IMR-90 (cell line): ENCODE measurements around the gene AAK1. TPM values are rescaled to one million over a fixed set of nuclear protein-coding genes. Genes with fewer than 3 reads are reported as not detected.

Experiments
- ATAC-seq: fragments of 200-7000 bp; cut with Tn5 transposase; 2 replicates; pipeline ENCODE4 v1.9.1; 2020; ENCODE audit warnings: low read depth, mild to moderate bottlenecking, moderate library complexity
- BruUV-seq: library from RNA; stranded (reverse); fragments of 400-500 nt; replicated peaks from 2 replicates; lab custom pipeline; 2021; lab: Mats Ljungman, UMichigan
- CTCF ChIA-PET: fragments of 300-600 bp; formaldehyde crosslinking; extraction: SDS; loops from one replicate; lab custom pipeline; 2021; ENCODE audit warnings: antibody characterized with exemption; lab: Yijun Ruan, JAX
- POLR2A ChIA-PET: fragments of 300-600 bp; sonication (Branson Sonifier 250); formaldehyde crosslinking; loops from one replicate; lab custom pipeline; 2022; ENCODE audit warnings: antibody characterized with exemption; ENCODE audit not compliant: unreplicated experiment; lab: Charles Lee
- DNase-seq: peaks from one replicate; pipeline ENCODE4 v3.0.0; 2013
- H2AFZ ChIP-seq: replicated peaks from 2 replicates; pipeline ENCODE3; 2013; ENCODE audit warnings: low read length, mild to moderate bottlenecking; ENCODE audit not compliant: poor library complexity
- H2AK5ac ChIP-seq: 2 replicates; pipeline ENCODE4 v1.6.1; 2013; ENCODE audit warnings: low read depth, low read length, inconsistent platforms
- H2AK9ac ChIP-seq: replicated peaks from 2 replicates; pipeline ENCODE3; 2013; ENCODE audit warnings: mild to moderate bottlenecking, low read depth, low read length, moderate library complexity; ENCODE audit not compliant: poor library complexity
- H2BK120ac ChIP-seq: 2 replicates; pipeline ENCODE4 v1.6.1; 2013; ENCODE audit warnings: low read depth, low read length, inconsistent platforms
- H2BK15ac ChIP-seq: 3 replicates; pipeline ENCODE4 v1.6.1; 2013; ENCODE audit warnings: low read depth, low read length, inconsistent platforms
- H2BK20ac ChIP-seq: 2 replicates; pipeline ENCODE4 v1.6.1; 2013; ENCODE audit warnings: low read depth, mild to moderate bottlenecking, inconsistent platforms, low read length, moderate library complexity
- H2BK5ac ChIP-seq: 2 replicates; pipeline ENCODE4 v1.6.1; 2013; ENCODE audit warnings: mild to moderate bottlenecking, low read depth, low read length, inconsistent platforms; ENCODE audit not compliant: poor library complexity, severe bottlenecking
- H3K14ac ChIP-seq: replicated peaks from 2 replicates; pipeline ENCODE4 v1.6.1; 2013; ENCODE audit warnings: low read depth, low read length, inconsistent platforms
- H3K18ac ChIP-seq: 2 replicates; pipeline ENCODE4 v1.6.1; 2013; ENCODE audit warnings: low read depth, low read length, control low read depth
- H3K23ac ChIP-seq: 2 replicates; pipeline ENCODE4 v1.6.1; 2013; ENCODE audit warnings: low read depth, low read length, inconsistent platforms
- H3K27ac ChIP-seq: 2 replicates; pipeline ENCODE4 v1.5.1; 2013; ENCODE audit warnings: mild to moderate bottlenecking, control low read depth, low read length; ENCODE audit not compliant: insufficient read depth
- H3K27me3 ChIP-seq: 2 replicates; pipeline ENCODE4 v1.6.1; 2013; ENCODE audit warnings: low read length; ENCODE audit not compliant: control insufficient read depth, insufficient read depth
- H3K36me3 ChIP-seq: 2 replicates; pipeline ENCODE4 v1.6.1; 2013; ENCODE audit warnings: low read length, mixed read lengths; ENCODE audit not compliant: control insufficient read depth, insufficient read depth
- H3K4ac ChIP-seq: 2 replicates; pipeline ENCODE4 v1.6.1; 2013; ENCODE audit warnings: low read depth, low read length, inconsistent platforms
- H3K4me1 ChIP-seq: 2 replicates; pipeline ENCODE4 v1.6.1; 2013; ENCODE audit warnings: low read length, mixed read lengths; ENCODE audit not compliant: control insufficient read depth, insufficient read depth
- H3K4me2 ChIP-seq: 2 replicates; pipeline ENCODE4 v1.6.1; 2013; ENCODE audit warnings: low read depth, mild to moderate bottlenecking, control low read depth, low read length, moderate library complexity
- H3K4me3 ChIP-seq: 2 replicates; pipeline ENCODE4 v1.5.1; 2013; ENCODE audit warnings: low read depth, mild to moderate bottlenecking, control low read depth, low read length, moderate library complexity; ENCODE audit not compliant: insufficient read depth
- H3K56ac ChIP-seq: 2 replicates; pipeline ENCODE4 v1.6.1; 2013; ENCODE audit warnings: low read length, inconsistent platforms; ENCODE audit not compliant: insufficient read depth; ENCODE audit errors: extremely low read depth
- H3K79me1 ChIP-seq, 2 experiments: 2 replicates each; pipeline ENCODE4 v1.6.1; 2013; ENCODE audit warnings: low read length in 2 of 2, inconsistent platforms in 1 of 2, low read depth in 1 of 2
- H3K9ac ChIP-seq: 2 replicates; pipeline ENCODE4 v1.6.1; 2013; ENCODE audit warnings: low read depth, low read length, control low read depth
- H3K9me1 ChIP-seq: 2 replicates; pipeline ENCODE4 v1.6.1; 2013; ENCODE audit warnings: low read length, inconsistent platforms; ENCODE audit not compliant: insufficient read depth
- H3K9me3 ChIP-seq: 2 replicates; pipeline ENCODE4 v1.6.1; 2013; ENCODE audit warnings: low read length; ENCODE audit not compliant: control insufficient read depth, insufficient read depth
- H4K20me1 ChIP-seq: 2 replicates; pipeline ENCODE4 v1.6.1; 2013; ENCODE audit warnings: low read length, inconsistent platforms; ENCODE audit not compliant: insufficient read depth
- H4K5ac ChIP-seq: 2 replicates; pipeline ENCODE4 v1.6.1; 2013; ENCODE audit warnings: mild to moderate bottlenecking, low read depth, low read length, control low read depth
- H4K8ac ChIP-seq, 2 experiments: 2 replicates each; pipeline ENCODE4 v1.6.1; 2013; ENCODE audit warnings: low read depth in 2 of 2, low read length in 2 of 2, control low read depth in 1 of 2, inconsistent platforms in 1 of 2
- H4K91ac ChIP-seq: 2 replicates; pipeline ENCODE4 v1.6.1; 2013; ENCODE audit warnings: low read depth, low read length, inconsistent platforms; ENCODE audit not compliant: insufficient read depth
- BHLHE40 ChIP-seq: fragments of 150-350 bp; IDR thresholded peaks from 2 replicates; pipeline ENCODE4 v1.6.1; 2016; ENCODE audit warnings: mild to moderate bottlenecking, low read depth, low read length
- ELK1 ChIP-seq: fragments of 150-350 bp; IDR thresholded peaks from 2 replicates; pipeline ENCODE4 v1.6.1; 2016; ENCODE audit warnings: low read depth, mild to moderate bottlenecking, low read length, moderate library complexity, borderline replicate concordance
- MAFK ChIP-seq: IDR thresholded peaks from 2 replicates; pipeline ENCODE4 v1.6.1; 2012; ENCODE audit warnings: low read depth, low read length, improper control_type of control experiment
- MXI1 ChIP-seq: IDR thresholded peaks from 2 replicates; pipeline ENCODE4 v1.6.1; 2012; ENCODE audit warnings: low read depth, mild to moderate bottlenecking, low read length, moderate library complexity, borderline replicate concordance
- RFX5 ChIP-seq: IDR thresholded peaks from 2 replicates; pipeline ENCODE4 v1.8.0; 2012; ENCODE audit warnings: low read depth, mild to moderate bottlenecking, low read length, moderate library complexity
- dilution Hi-C: fragments of 300-500 bp; cut with HindIII; formaldehyde crosslinking; loops from one replicate; pipeline ENCODE4 v1.14.3; 2018; ENCODE audit warnings: low sequenced_read_pairs; ENCODE audit not compliant: unreplicated experiment
- in situ Hi-C: fragments of 300-500 bp; cut with MboI; formaldehyde crosslinking; loops from 3 replicates; pipeline ENCODE4 v1.14.3; 2019; ENCODE audit warnings: low sequenced_read_pairs, inconsistent platforms, mixed read lengths
- intact Hi-C: fragments of 100-400 bp; cut with micrococcal nuclease; formaldehyde crosslinking; loops from 2 replicates; pipeline ENCODE4 v1.10.0; 2022
- polyA plus RNA-seq, 3 experiments: library from polyadenylated mRNA; depleted of rRNA; stranded (reverse); fragments of >200 nt; gene quantifications; 2 replicates each; pipeline ENCODE4 v1.2.3, GENCODE V29; 2012; ENCODE audit warnings: low replicate concordance in 1 of 3
- total RNA-seq: library from RNA; depleted of rRNA; stranded (reverse); fragments of >200 nt; gene quantifications from 2 replicates; pipeline ENCODE4 v1.2.3, GENCODE V29; 2012

The AAK1 gene
- total and polyA plus RNA-seq, 2 of the 4 experiments (the other 2 are of a cell fraction), result 21.9 to 26.5 TPM

GRCh38 chr2:69612707-69613106, 30.8 kb downstream of the AAK1 start:
- ChIA-PET CTCF (no interaction called here), POLR2A (no interaction called here)
- Histone ChIP-seq H4K5ac (no peak overlapping the region), H3K27ac (no peak overlapping the region), H3K4me3 (no peak overlapping the region), H3K9ac (no peak overlapping the region), H2AK9ac (no peak overlapping the region), H3K18ac (no peak overlapping the region), H3K36me3 (peaks cover 1% of the 10 kb centered on the region; the same call in 1 of the 2 replicates), H3K9me3 (no peaks in the 10 kb centered on the region), H3K56ac (no peak overlapping the region), H3K4me2 (no peak overlapping the region), H3K79me1 (peaks cover 32 to 87% of the 10 kb centered on the region in 2 experiments), H3K9me1 (peaks cover 12% of the 10 kb centered on the region), H2BK120ac (no peak overlapping the region), H3K23ac (no peak overlapping the region), H2BK15ac (no peak overlapping the region), H3K27me3 (no peaks in the 10 kb centered on the region), H2BK20ac (no peak overlapping the region), H3K4me1 (peaks cover 9% of the 10 kb centered on the region), H2BK5ac (no peak overlapping the region), H4K20me1 (peaks cover 63% of the 10 kb centered on the region), H3K14ac (no peak overlapping the region), H3K4ac (no peak overlapping the region), H2AFZ (no peak overlapping the region), H2AK5ac (no peak overlapping the region), H4K91ac (no peak overlapping the region), H4K8ac (no peak overlapping the region)
- TF ChIP-seq RFX5, result no peak
- peak; percentile 56 for TF ChIP-seq MAFK
- TF ChIP-seq ELK1, result no peak
- no peak for TF ChIP-seq MXI1
- TF ChIP-seq BHLHE40, result no peak
- dilution Hi-C loops, result no loop called here
- in situ Hi-C loops, result no loop called here
- no TSS peak for BruUV-seq
- DNase-seq (no peak), ATAC-seq (no peak)
- intact Hi-C loops, result no loop called here
